ENCODE results near the gene STAP2. TPM values are rescaled to one million over a fixed set of nuclear protein-coding genes. Genes with fewer than 3 reads are reported as not detected.

Gene STAP2
- total and polyA plus RNA-seq, 9 of the 15 experiments (the other 6 are each of a cell fraction or from before 2014, with no cell fraction given): 1.2 to 9.8 (median 4.5) TPM

- TF ChIP-seq, protein P1, sequence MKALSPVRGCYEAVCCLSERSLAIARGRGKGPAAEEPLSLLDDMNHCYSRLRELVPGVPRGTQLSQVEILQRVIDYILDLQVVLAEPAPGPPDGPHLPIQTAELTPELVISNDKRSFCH (CRISPR knock-in tag; IDR thresholded peaks at IDR 0.05): no peak
- TF ChIP-seq, protein P1 (tag; IDR thresholded peaks at IDR 0.05): peak; percentile 79; the same call in 1 of the 2 replicates
- TF ChIP-seq CXXC5 (CRISPR knock-in tag; IDR thresholded peaks at IDR 0.05) (peak; percentile 63), ZNF518B (CRISPR knock-in tag; IDR thresholded peaks at IDR 0.05) (no peak), KLF16 (IDR thresholded peaks at IDR 0.05) (0 out of 2 replicates have a peak, but pooled peaks have one; percentile 35), DEAF1 (CRISPR knock-in tag; IDR thresholded peaks at IDR 0.05) (no peak), ZNF696 (CRISPR knock-in tag; conservative IDR thresholded peaks at IDR 0.05) (no peak), STAT5A (IDR thresholded peaks at IDR 0.05; ENCODE audit: borderline replicate concordance, low read length) (no peak), ZBTB40 (IDR thresholded peaks at IDR 0.05) (no peak), ZBTB40 (CRISPR knock-in tag; IDR thresholded peaks at IDR 0.05) (no peak), ZBTB2 (IDR thresholded peaks at IDR 0.05) (peak; percentile 37; the same call in 1 of the 2 replicates), GABPB1 (CRISPR knock-in tag; IDR thresholded peaks at IDR 0.05) (peak; percentile 50; the same call in 1 of the 2 replicates)
These were observed 11.8 kb downstream of the STAP2 start (continued) for GRCh38 chr19:4326837-4327251.
